Measurements from ENCODE around the gene NELFB.

NELFB gene

DNA sequence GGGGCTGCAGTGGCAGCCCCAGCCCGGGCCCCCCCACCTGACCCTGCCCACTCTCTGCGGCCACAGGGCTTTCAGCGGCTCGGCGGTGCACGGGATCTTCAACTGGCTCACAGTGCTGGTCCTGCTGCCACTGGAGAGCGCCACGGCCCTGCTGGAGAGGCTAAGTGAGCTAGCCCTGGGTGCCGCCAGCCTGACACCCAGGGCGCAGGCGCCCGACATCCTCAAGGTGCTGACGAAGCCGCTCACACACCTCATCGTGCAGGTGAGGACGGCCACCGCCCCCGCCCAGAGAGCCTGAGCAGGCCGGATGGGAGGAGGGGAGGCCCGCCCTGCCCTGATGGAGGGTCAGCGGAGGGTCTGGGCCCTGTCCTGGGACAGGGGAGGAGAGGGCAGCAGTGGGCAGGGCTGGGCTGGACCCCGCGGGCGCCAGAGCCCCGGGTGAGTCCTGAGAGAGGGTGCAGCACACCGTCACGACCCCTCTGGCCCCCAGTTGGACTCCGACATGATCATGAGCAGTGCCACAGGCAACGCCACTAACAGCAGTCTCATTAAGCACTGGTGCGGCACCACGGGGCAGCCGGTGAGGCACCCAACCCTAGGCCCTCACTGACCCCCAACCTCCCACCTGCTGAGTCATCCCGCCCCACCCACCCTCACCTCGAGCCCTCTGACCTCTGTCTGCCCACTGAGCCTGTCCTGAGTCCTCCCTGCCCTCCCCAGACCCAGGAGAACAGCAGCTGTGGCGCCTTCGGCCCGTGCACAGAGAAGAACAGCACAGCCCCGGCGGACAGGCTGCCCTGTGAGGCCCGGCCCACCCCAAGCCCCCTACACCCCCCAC lies 21.8 kb upstream of the NELFB start:
- no peak for DNase-seq (ENCODE audit: low read depth)
- no peak for TF ChIP-seq CTCF (IDR thresholded peaks at IDR 0.05; ENCODE audit: low read length, missing control alignments)
- no peak overlapping the region for H3K4me3 ChIP-seq (replicated peaks; ENCODE audit: low read depth, low read length)

- no peak for TF ChIP-seq CTCF (IDR thresholded peaks at IDR 0.05; ENCODE audit: low read length, missing control alignments)
- DNase-seq (ENCODE audit: low read depth), result no peak
- H3K4me3 ChIP-seq (replicated peaks; ENCODE audit: low read depth, low read length), result no peak overlapping the region
These were observed 21.0 kb upstream of the NELFB start for GRCh38 chr9:137234055-137234697.

- H3K4me3 ChIP-seq (replicated peaks; ENCODE audit: low read depth, low read length), result no peak overlapping the region
- DNase-seq (ENCODE audit: low read depth), result no peak
- no peak for TF ChIP-seq CTCF (IDR thresholded peaks at IDR 0.05; ENCODE audit: low read length, missing control alignments)
These were observed 20.2 kb upstream of the NELFB start for GRCh38 chr9:137234758-137235423.

DNA sequence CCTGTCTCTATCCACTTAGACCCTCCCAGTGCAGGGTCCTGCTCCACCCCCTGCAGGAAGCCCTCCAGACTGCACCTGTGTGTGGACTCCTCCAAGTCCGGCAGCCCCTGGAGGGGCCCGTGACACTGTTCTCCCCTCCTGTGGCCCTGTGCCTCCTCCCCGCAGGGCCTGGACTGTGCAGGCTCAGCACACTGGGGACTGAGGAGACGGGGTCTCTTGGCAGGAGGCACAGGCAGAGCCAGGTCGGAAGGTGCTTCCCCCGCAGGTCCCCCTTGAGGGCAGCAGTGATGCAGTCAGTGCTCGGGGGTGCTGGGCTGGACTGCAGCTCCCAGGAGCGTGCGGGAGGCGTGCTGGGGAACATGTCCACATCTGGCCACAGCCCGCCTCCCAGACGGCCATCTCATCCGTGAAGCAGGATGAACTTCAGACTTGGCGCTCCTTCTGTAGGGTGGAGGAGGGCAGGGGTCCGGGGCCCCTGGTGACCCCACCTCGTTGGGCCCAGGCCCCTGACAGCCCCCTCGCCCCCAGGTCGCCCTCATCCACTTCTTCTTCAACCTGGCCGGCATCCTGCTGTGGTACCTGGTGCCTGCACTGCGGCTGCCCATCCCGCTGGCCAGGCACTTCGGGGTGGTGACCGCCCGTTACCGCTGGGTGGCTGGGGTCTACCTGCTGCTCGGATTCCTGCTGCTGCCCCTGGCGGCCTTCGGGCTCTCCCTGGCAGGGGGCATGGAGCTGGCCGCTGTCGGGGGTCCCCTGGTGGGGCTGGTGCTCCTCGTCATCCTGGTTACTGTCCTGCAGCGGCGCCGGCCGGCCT lies 19.5 kb upstream of the NELFB start:
- no peak for DNase-seq (ENCODE audit: low read depth)
- TF ChIP-seq CTCF (IDR thresholded peaks at IDR 0.05; ENCODE audit: low read length, missing control alignments), result no peak
- no peak overlapping the region for H3K4me3 ChIP-seq (replicated peaks; ENCODE audit: low read depth, low read length)

GRCh38 chr9:137236238-137236935 lies 18.7 kb upstream of the NELFB start:
- peak; percentile 83 for TF ChIP-seq CTCF (IDR thresholded peaks at IDR 0.05; ENCODE audit: low read length, missing control alignments)
- no peak overlapping the region for H3K4me3 ChIP-seq (replicated peaks; ENCODE audit: low read depth, low read length)
- DNase-seq (ENCODE audit: low read depth), result peak; percentile 77

GRCh38 chr9:137236936-137237421 lies 18.1 kb upstream of the NELFB start:
- no peak for DNase-seq (ENCODE audit: low read depth)
- TF ChIP-seq CTCF (IDR thresholded peaks at IDR 0.05; ENCODE audit: low read length, missing control alignments), result no peak
- no peak overlapping the region for H3K4me3 ChIP-seq (replicated peaks; ENCODE audit: low read depth, low read length)

All from fibroblast of pulmonary artery (primary cell).